Brain pericyte (primary cell): ENCODE measurements around the gene ACSF3.

Experiments
- DNase-seq: peaks from one replicate; pipeline ENCODE4 v3.0.0-alpha.2; 2012; ENCODE audit warnings: low read depth, low spot score

The ACSF3 gene

GRCh38 chr16:89190150-89190958, 96.7 kb downstream of the ACSF3 start:
- no peak for DNase-seq

DNA sequence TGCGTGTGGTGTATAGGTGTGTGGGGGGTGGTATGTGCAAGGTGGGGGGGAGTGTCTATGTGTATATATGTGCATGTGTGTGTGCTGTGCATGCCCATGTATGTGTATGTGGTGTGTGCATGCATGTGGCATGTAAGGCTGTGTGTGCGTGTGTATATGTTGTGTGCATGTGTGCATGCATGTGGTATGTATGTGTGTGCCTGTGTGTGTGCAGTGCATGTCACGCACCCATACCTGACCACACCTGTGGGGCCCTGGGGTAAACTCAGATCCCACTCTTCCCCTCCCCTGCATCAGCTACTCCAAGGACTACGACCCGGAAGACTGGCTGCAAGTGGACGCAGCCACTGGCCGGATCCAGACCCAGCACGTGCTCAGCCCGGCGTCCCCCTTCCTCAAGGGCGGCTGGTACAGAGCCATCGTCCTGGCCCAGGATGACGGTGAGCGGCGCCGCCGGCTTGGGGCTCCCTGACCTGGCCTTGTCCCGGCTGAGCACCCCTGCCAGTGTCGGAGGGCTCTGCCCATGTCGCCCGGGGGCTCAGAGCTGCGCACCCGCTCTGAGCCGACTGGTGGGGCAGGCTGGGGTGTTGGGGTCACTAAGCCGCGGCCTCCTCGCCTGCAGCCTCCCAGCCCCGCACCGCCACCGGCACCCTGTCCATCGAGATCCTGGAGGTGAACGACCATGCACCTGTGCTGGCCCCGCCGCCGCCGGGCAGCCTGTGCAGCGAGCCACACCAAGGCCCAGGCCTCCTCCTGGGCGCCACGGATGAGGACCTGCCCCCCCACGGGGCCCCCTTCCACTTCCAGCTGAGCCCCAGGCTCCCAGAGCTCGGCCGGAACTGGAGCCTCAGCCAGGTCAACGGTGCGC, 97.6 kb downstream of the ACSF3 start:
- DNase-seq, result no peak

- DNase-seq, result no peak
Measured at GRCh38 chr16:89191901-89192185, 98.2 kb downstream of the ACSF3 start.

GRCh38 chr16:89192186-89192955, 98.7 kb downstream of the ACSF3 start:
- peak; percentile 75 for DNase-seq

DNA sequence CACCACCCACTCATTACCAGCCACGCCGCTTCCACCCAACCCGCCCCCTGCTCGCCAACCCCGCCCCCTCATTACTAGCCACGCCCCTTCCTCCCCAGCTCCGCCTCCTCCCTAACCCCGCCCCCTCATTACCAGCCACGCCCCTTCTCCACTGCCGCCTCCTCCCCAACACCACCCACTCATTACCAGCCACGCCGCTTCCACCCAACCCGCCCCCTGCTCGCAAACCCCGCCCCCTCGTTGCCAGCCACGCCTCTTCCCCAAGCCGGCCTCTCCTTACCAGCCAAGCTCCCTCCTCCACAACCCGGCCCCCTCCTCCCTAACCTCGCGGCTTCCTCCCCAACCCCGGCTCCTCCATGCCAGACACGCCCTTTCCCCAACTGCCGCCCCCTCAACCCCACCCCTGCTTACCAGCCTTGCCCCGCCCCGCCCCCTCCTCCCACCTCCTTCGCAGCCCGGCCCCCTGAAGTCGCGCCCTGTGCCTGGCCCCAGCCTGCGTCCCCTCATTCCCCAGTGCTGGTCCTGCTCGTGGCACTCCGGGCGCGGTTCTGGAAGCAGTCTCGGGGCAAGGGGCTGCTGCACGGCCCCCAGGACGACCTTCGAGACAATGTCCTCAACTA, 99.4 kb downstream of the ACSF3 start:
- no peak for DNase-seq

GRCh38 chr16:89193576-89194293, 100.1 kb downstream of the ACSF3 start:
- no peak for DNase-seq

- DNase-seq, result no peak
Measured at GRCh38 chr16:89194340-89195311, 101.0 kb downstream of the ACSF3 start.

GRCh38 chr16:89195521-89196171, 102.0 kb downstream of the ACSF3 start:
- no peak for DNase-seq

- no peak for DNase-seq
Measured at GRCh38 chr16:89197033-89197632, 103.5 kb downstream of the ACSF3 start.

DNA sequence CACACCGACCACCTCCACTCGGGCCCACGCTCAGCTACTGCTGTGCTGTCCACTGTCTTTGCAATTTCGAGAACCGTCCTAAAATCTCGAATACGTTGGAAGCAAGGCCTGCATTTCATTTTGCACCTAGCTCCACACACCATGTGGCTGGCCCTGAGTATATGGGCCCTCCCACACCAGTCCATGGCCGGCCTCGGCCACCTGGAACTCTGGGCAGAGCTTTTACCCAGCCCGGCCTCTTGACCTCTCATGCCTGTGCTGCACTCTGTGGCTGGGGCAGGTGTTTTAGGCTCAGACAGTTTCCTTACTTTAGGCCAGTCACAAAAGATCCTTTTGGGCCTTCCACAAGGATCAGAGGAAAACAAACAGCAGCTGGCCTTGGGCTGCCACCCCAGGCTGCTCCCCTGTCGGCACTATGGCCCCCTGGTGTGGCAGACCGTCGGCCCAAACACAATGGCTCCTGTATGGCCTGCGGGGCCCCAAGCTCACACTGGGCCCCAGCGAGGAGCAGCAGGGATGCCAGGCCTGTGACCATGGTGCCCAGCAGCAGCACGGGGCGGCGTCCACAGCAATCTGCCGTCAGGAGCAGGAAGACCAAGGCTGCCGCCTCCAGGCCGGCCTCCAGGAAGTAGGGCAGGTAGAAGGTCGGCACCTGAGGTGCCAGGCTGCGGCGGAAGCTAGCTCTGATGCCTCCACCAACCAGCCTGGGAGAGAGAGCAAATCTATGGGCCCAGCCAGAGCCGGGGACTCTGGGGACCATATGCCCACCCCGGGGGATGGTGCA, 104.2 kb downstream of the ACSF3 start:
- DNase-seq, result no peak

DNA sequence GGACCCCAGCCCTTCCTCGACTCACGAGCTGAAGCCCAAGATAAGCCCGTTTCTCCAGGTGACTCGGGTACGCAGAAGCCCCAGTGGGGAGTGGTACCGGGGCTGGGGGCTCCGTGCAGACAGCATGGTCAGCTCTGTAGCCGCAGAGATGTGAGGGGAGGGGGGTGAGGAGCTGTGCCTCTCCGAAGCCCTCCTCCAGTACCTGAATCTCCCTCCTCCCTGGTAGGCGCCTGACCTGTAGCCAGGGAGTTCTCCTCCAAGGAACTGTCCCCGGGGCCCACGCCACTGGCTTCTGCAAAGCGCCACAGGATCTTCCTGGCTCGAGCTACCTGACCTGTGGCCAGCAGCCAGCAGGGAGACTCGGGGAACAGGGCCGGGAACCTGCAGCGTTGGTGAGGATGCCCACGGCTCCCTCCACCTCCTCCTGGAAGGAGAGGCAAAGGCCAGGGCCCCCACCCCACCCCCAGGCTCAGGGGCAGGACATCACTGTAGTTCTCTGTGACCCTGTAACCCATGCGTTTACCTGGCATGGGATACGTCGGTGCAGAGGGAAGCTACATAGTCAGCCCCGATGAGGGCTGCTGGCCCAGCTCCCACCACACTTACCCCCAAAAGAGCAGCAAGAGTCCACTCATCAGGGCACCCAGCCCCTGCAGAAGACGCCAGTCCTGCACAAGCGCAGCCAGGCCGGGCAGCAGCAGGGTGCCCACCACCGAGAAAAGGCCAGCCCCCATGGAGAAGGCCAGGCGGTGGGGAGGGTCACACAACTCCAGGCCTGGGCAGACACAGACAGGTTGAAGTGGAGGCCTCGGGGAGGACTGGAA, 105.0 kb downstream of the ACSF3 start:
- no peak for DNase-seq

- no peak for DNase-seq
Measured at GRCh38 chr16:89199241-89200123, 105.8 kb downstream of the ACSF3 start.

GRCh38 chr16:89200124-89200849, 106.6 kb downstream of the ACSF3 start, which contains the start of gene SLC22A31:
SLC22A31 (minus strand) TSS chr16:89200537; CDS start chr16:89200501, 36 bp downstream.
- DNase-seq, result no peak

GRCh38 chr16:89200850-89201411, 107.3 kb downstream of the ACSF3 start:
- DNase-seq, result no peak
